Suprapubic skin (tissue), 4 donors: Measurements from ENCODE around the gene WDR1. TPM values are rescaled to one million over a fixed set of nuclear protein-coding genes. Genes with fewer than 3 reads are reported as not detected.

Experiments
- DNase-seq, 2 donors: peaks; one replicate each; pipeline ENCODE4 v3.0.0-alpha.2; 2019; ENCODE audit warnings: low spot score in 2 of 2
- H3K27ac ChIP-seq: fragments of 200-600 bp; sonication (generic); one replicate; pipeline ENCODE4 v1.5.1; 2019
- H3K27me3 ChIP-seq: fragments of 200-600 bp; sonication (generic); one replicate; pipeline ENCODE4 v1.5.1; 2019
- H3K36me3 ChIP-seq: fragments of 200-600 bp; sonication (generic); one replicate; pipeline ENCODE4 v1.5.1; 2019
- H3K4me1 ChIP-seq: fragments of 200-600 bp; sonication (generic); one replicate; pipeline ENCODE4 v1.5.1; 2019
- H3K4me3 ChIP-seq: fragments of 200-600 bp; sonication (generic); one replicate; pipeline ENCODE4 v1.5.1; 2019; ENCODE audit warnings: mild to moderate bottlenecking
- H3K9me3 ChIP-seq: fragments of 200-600 bp; sonication (generic); one replicate; pipeline ENCODE4 v1.5.1; 2019
- EP300 ChIP-seq: sonication (generic); formaldehyde crosslinking; IDR thresholded peaks from one replicate; pipeline ENCODE4 v1.6.1; 2017; ENCODE audit warnings: antibody characterized with exemption
- POLR2A ChIP-seq, 2 donors: fragments of 450-650 bp; IDR thresholded peaks; one replicate each; pipeline ENCODE4 v1.6.1; 2017; ENCODE audit warnings: antibody characterized with exemption in 2 of 2, mild to moderate bottlenecking in 2 of 2, moderate library complexity in 2 of 2
- POLR2AphosphoS5 ChIP-seq, 3 donors: sonication (generic); formaldehyde crosslinking; IDR thresholded peaks; one replicate each; pipeline ENCODE4 v1.6.1; 2017; ENCODE audit warnings: antibody characterized with exemption in 3 of 3
- whole genome bisulfite sequencing: methylation state at CpG from one replicate; pipeline ENCODE4 v1.1.5; 2018; 5-methylcytosine and 5-hydroxymethylcytosine counted together
- total RNA-seq, 4 donors: library from RNA; depleted of rRNA; stranded (reverse); fragments of >200 nt; gene quantifications; one replicate each; pipeline ENCODE4 v1.1.0, GENCODE V29; 2016
- TF ChIP-seq, protein P1 (sequence below), 2 donors: fragments of 200-600 bp in 1 of 2; fragments of 450-650 bp in 1 of 2; sonication (generic) in 1 of 2; IDR thresholded peaks; one replicate each; pipeline ENCODE4 v1.5.1; 2016 to 2019; ENCODE audit warnings: antibody characterized with exemption in 2 of 2, mild to moderate bottlenecking in 1 of 2, moderate library complexity in 1 of 2

Gene WDR1
- total RNA-seq, 4 donors from 2014 or later, result 113 to 126 (median 117) TPM

GRCh38 chr4:10097906-10098779 is 18.5 kb downstream of the WDR1 start:
- Histone ChIP-seq H3K4me3 (no peak overlapping the region), H3K4me1 (peaks cover 96% of the 10 kb centered on the region), H3K36me3 (peaks cover 75% of the 10 kb centered on the region), H3K9me3 (no peaks in the 10 kb centered on the region), H3K27me3 (no peaks in the 10 kb centered on the region), H3K27ac (no peak overlapping the region)
- DNase-seq, result no peak
- TF ChIP-seq POLR2AphosphoS5 (IDR thresholded peaks at IDR 0.05), result no peak
- 91% methylated on average over 8 of the region's 9 CpGs for WGBS

DNA sequence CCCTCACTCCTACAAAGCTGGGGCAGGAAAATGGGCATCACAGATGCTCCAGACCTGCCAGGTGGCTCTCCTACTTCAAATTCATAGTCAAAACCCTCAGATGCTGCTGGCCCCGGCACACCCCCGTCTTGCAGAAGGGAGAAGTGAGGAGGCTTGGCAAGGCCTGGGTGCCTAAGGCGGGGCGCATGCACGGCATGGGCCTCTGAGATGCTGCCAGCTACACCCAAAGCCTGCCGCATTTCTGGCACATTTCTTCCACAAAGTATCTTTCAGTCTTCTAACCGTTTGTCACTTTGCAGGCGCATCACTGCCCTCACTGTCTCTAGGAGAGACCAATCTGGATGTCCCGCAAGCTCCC is 19.6 kb downstream of the WDR1 start:
- no peak overlapping the region for H3K4me3 ChIP-seq
- peak overlapping the region; percentile 78 for H3K27ac ChIP-seq
- TF ChIP-seq POLR2A (IDR thresholded peaks at IDR 0.05), result no peak
- TF ChIP-seq POLR2AphosphoS5 (IDR thresholded peaks at IDR 0.05), result no peak
- no peak for TF ChIP-seq EP300
- TF ChIP-seq, protein P1, sequence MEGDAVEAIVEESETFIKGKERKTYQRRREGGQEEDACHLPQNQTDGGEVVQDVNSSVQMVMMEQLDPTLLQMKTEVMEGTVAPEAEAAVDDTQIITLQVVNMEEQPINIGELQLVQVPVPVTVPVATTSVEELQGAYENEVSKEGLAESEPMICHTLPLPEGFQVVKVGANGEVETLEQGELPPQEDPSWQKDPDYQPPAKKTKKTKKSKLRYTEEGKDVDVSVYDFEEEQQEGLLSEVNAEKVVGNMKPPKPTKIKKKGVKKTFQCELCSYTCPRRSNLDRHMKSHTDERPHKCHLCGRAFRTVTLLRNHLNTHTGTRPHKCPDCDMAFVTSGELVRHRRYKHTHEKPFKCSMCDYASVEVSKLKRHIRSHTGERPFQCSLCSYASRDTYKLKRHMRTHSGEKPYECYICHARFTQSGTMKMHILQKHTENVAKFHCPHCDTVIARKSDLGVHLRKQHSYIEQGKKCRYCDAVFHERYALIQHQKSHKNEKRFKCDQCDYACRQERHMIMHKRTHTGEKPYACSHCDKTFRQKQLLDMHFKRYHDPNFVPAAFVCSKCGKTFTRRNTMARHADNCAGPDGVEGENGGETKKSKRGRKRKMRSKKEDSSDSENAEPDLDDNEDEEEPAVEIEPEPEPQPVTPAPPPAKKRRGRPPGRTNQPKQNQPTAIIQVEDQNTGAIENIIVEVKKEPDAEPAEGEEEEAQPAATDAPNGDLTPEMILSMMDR (IDR thresholded peaks at IDR 0.05), result no peak
- peaks cover 94% of the 10 kb centered on the region for H3K4me1 ChIP-seq
- DNase-seq, result no peak
- no peaks in the 10 kb centered on the region for H3K9me3 ChIP-seq
- 30% methylated on average over 8 of the region's 9 CpGs for WGBS
- no peaks in the 10 kb centered on the region for H3K27me3 ChIP-seq
- H3K36me3 ChIP-seq, result peaks cover 77% of the 10 kb centered on the region

DNA sequence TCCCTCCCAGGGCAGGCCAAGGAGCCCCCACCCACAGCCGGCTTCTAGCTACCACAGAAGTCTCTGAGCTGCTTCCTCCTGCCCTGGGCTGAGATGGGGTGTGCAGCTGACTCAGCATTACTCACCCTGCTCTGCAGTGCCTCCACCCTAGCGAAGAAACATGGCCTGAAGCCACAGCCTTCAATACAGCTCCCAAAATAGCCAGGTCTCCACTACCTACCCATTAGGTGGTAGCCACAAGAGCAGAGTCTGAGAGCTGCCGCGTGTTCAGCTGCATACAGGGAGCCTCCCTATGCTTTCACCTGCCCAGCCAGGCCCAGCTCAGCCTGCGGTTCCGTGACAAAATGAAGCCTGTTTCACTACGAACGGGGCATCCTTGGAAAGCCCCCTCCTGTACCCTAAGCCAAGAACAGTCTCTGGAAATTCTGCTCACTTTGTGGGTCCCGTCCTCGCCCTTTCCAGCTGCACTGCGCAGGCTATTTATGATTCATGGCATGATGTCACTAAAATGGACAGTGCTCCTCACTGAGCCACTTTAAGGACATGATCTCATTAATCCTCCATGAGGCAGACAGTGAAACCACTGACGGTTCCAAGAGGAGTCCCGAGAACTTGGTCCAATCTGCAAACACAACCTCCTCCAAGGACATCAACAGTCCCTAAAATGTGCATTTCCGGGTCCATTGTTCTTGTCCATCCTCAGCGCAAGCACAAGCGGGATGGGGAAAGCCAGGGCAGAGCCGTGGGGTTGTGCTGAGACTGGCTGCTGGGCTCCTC is 20.2 kb downstream of the WDR1 start:
- H3K9me3 ChIP-seq, result no peaks in the 10 kb centered on the region
- no peak for TF ChIP-seq EP300
- no peak for TF ChIP-seq POLR2A (IDR thresholded peaks at IDR 0.05)
- TF ChIP-seq, protein P1 (IDR thresholded peaks at IDR 0.05), result no peak
- WGBS, result 29% methylated on average over 10 of the region's 17 CpGs
- H3K36me3 ChIP-seq, result peaks cover 82% of the 10 kb centered on the region
- DNase-seq, result no peak
- H3K27ac ChIP-seq, result peak overlapping the region; percentile 78
- H3K4me3 ChIP-seq, result no peak overlapping the region
- peaks cover 89% of the 10 kb centered on the region for H3K4me1 ChIP-seq
- no peaks in the 10 kb centered on the region for H3K27me3 ChIP-seq

DNA sequence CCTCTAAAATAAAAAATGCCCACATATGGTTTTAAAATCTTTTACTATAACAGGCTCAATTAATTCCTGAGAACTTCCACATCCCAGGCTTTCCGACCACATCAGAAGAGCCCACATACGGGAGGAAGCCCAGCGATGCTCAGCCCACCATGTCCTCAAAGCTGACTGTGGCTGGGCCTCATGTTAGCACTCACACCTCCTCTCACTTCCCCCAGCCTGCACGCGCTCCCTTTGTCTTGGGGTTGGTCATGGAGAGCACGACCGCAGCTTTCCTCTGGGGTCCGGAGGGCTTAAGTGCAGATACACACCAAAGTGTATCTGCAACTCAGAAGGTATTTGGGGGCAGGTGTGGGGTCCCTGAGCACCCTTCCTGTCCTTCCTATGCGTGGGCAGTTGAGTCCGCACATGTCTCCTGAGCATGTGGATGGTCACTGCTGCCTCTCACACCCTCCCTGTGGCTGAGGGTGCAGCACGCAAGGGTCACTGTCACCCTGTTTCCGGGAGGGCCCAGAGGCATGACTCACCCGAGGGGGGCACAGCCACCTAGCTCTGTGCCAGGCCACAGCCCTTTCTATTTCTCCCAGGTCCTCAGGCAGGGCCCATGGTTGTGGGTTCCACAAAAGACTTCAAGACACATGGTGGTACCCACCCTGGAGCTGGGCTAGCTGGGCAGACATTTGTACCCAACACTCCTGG is 21.2 kb downstream of the WDR1 start:
- no peak for DNase-seq
- Histone ChIP-seq H3K36me3 (peaks cover 85% of the 10 kb centered on the region), H3K27ac (peak overlapping the region; percentile 78), H3K9me3 (no peaks in the 10 kb centered on the region), H3K4me1 (peaks cover 79% of the 10 kb centered on the region), H3K27me3 (no peaks in the 10 kb centered on the region), H3K4me3 (no peak overlapping the region)
- TF ChIP-seq, protein P1 (IDR thresholded peaks at IDR 0.05), result no peak
- TF ChIP-seq EP300 (no peak), POLR2AphosphoS5 (IDR thresholded peaks at IDR 0.05) (no peak), POLR2A (IDR thresholded peaks at IDR 0.05) (no peak)
- WGBS, result 76% methylated on average over 12 of the region's 13 CpGs

GRCh38 chr4:10094841-10095240 is 21.8 kb downstream of the WDR1 start:
- H3K4me1 ChIP-seq, result peaks cover 77% of the 10 kb centered on the region
- no peaks in the 10 kb centered on the region for H3K27me3 ChIP-seq
- no peak for DNase-seq
- no peaks in the 10 kb centered on the region for H3K9me3 ChIP-seq
- TF ChIP-seq, protein P1 (IDR thresholded peaks at IDR 0.05), result no peak
- TF ChIP-seq POLR2A (IDR thresholded peaks at IDR 0.05) (no peak), EP300 (no peak), POLR2AphosphoS5 (IDR thresholded peaks at IDR 0.05) (no peak)
- H3K27ac ChIP-seq, result no peak overlapping the region
- H3K4me3 ChIP-seq, result no peak overlapping the region
- 86% methylated on average over 12 of the region's 13 CpGs for WGBS
- H3K36me3 ChIP-seq, result peaks cover 84% of the 10 kb centered on the region
